Osteoblast (primary cell): ENCODE results near the gene NPAT. TPM values are rescaled to one million over a fixed set of nuclear protein-coding genes. Genes with fewer than 3 reads are reported as not detected.

ENCODE experiments used
- DNase-seq: peaks from one replicate; pipeline ENCODE4 v3.0.0; 2011; ENCODE audit warnings: low spot score, mixed read lengths; ENCODE audit not compliant: insufficient read length; ENCODE audit errors: missing footprints
- H2AFZ ChIP-seq: 2 replicates; pipeline ENCODE4 v1.6.0; 2011; ENCODE audit warnings: mild to moderate bottlenecking, low read length
- H3K27ac ChIP-seq: 2 replicates; pipeline ENCODE4 v1.5.1; 2011; ENCODE audit warnings: mild to moderate bottlenecking, low read depth, low read length, moderate library complexity
- H3K27me3 ChIP-seq: 2 replicates; pipeline ENCODE4 v1.6.0; 2012; ENCODE audit warnings: mild to moderate bottlenecking, control low read depth, inconsistent platforms, low read length, moderate library complexity; ENCODE audit not compliant: insufficient read depth
- H3K36me3 ChIP-seq: 2 replicates; pipeline ENCODE4 v1.5.1; 2011; ENCODE audit warnings: mild to moderate bottlenecking, low read length, control low read depth, moderate library complexity; ENCODE audit not compliant: insufficient read depth
- H3K4me1 ChIP-seq: 2 replicates; pipeline ENCODE4 v1.5.1; 2011; ENCODE audit warnings: mild to moderate bottlenecking, low read length, control low read depth, moderate library complexity; ENCODE audit not compliant: insufficient read depth
- H3K4me2 ChIP-seq: 2 replicates; pipeline ENCODE4 v1.6.0; 2011; ENCODE audit warnings: mild to moderate bottlenecking, low read length; ENCODE audit not compliant: insufficient read depth
- H3K4me3 ChIP-seq: fragments of 200-600 bp; sonication (generic); 3 replicates; pipeline ENCODE4 v1.5.1; 2012; ENCODE audit warnings: mild to moderate bottlenecking, low read length, inconsistent platforms; ENCODE audit not compliant: insufficient read depth
- H3K79me2 ChIP-seq: 2 replicates; pipeline ENCODE4 v1.6.0; 2012; ENCODE audit warnings: mild to moderate bottlenecking, low read length, control low read depth, inconsistent platforms; ENCODE audit not compliant: insufficient read depth
- H3K9me3 ChIP-seq: 2 replicates; pipeline ENCODE4 v1.5.1; 2011; ENCODE audit warnings: low read depth, low read length, control low read depth
- H4K20me1 ChIP-seq: 2 replicates; pipeline ENCODE4 v1.6.0; 2012; ENCODE audit warnings: mild to moderate bottlenecking, low read length, control low read depth; ENCODE audit not compliant: insufficient read depth
- CTCF ChIP-seq: IDR thresholded peaks from 2 replicates; pipeline ENCODE4 v1.5.1; 2011; ENCODE audit warnings: mild to moderate bottlenecking, low read depth, low read length, moderate library complexity; ENCODE audit errors: extremely low read depth
- total RNA-seq: library from RNA; depleted of rRNA; stranded (reverse); fragments of >200 nt; gene quantifications from 2 replicates; pipeline ENCODE4 v1.2.3, GENCODE V29; 2012

The NPAT gene
- total RNA-seq, 1 donor: 16.6 TPM

GRCh38 chr11:108237058-108237481, 14.6 kb upstream of the NPAT start:
- H4K20me1 ChIP-seq: no peaks in the 10 kb centered on the region
- DNase-seq: no peak
- H3K36me3 ChIP-seq: peaks cover 45% of the 10 kb centered on the region
- H3K27me3 ChIP-seq: no peaks in the 10 kb centered on the region
- no peak overlapping the region for H3K4me3 ChIP-seq
- H3K9me3 ChIP-seq: no peaks in the 10 kb centered on the region
- H3K79me2 ChIP-seq: no peaks in the 10 kb centered on the region
- no peak for TF ChIP-seq CTCF
- H3K4me1 ChIP-seq: no peaks in the 10 kb centered on the region
- no peak overlapping the region for H3K27ac ChIP-seq
- H3K4me2 ChIP-seq: no peak overlapping the region
- no peak overlapping the region for H2AFZ ChIP-seq

GRCh38 chr11:108235633-108236032, 13.2 kb upstream of the NPAT start:
- Histone ChIP-seq H3K9me3 (no peaks in the 10 kb centered on the region), H3K4me1 (no peaks in the 10 kb centered on the region), H4K20me1 (no peaks in the 10 kb centered on the region), H3K27ac (no peak overlapping the region), H3K4me3 (no peak overlapping the region), H3K36me3 (peaks cover 51% of the 10 kb centered on the region), H2AFZ (no peak overlapping the region), H3K27me3 (no peaks in the 10 kb centered on the region), H3K79me2 (no peaks in the 10 kb centered on the region), H3K4me2 (no peak overlapping the region)
- no peak for DNase-seq
- TF ChIP-seq CTCF: no peak

GRCh38 chr11:108235192-108235591, 12.8 kb upstream of the NPAT start:
- H3K27ac ChIP-seq: no peak overlapping the region
- H4K20me1 ChIP-seq: no peaks in the 10 kb centered on the region
- no peaks in the 10 kb centered on the region for H3K79me2 ChIP-seq
- no peak overlapping the region for H3K4me3 ChIP-seq
- no peaks in the 10 kb centered on the region for H3K27me3 ChIP-seq
- no peaks in the 10 kb centered on the region for H3K4me1 ChIP-seq
- no peak for DNase-seq
- TF ChIP-seq CTCF: no peak
- no peak overlapping the region for H2AFZ ChIP-seq
- no peak overlapping the region for H3K4me2 ChIP-seq
- H3K36me3 ChIP-seq: peaks cover 51% of the 10 kb centered on the region
- no peaks in the 10 kb centered on the region for H3K9me3 ChIP-seq

- H3K4me2 ChIP-seq: no peak overlapping the region
- no peak for DNase-seq
- H4K20me1 ChIP-seq: no peaks in the 10 kb centered on the region
- peaks cover 53% of the 10 kb centered on the region for H3K36me3 ChIP-seq
- no peak overlapping the region for H3K27ac ChIP-seq
- H3K4me3 ChIP-seq: no peak overlapping the region
- H3K9me3 ChIP-seq: no peaks in the 10 kb centered on the region
- no peaks in the 10 kb centered on the region for H3K79me2 ChIP-seq
- H3K4me1 ChIP-seq: no peaks in the 10 kb centered on the region
- H3K27me3 ChIP-seq: no peaks in the 10 kb centered on the region
- TF ChIP-seq CTCF: no peak
- no peak overlapping the region for H2AFZ ChIP-seq
These were observed 11.0 kb upstream of the NPAT start for GRCh38 chr11:108233277-108233945.
